GM08714 (cell line): ENCODE results near the gene NFATC3.

Experiments
- H3K4me3 ChIP-seq: fragments of 200-500 bp; sonication (Bioruptor generic); 2 replicates; pipeline ENCODE4 v1.5.1; 2014; ENCODE audit warnings: mild to moderate bottlenecking, low read length, inconsistent platforms
- ZNF274 ChIP-seq: IDR thresholded peaks from 2 replicates; pipeline ENCODE4 v1.6.1; 2012; ENCODE audit warnings: mild to moderate bottlenecking, low read depth, low read length

The NFATC3 gene

GRCh38 chr16:68267612-68268405 lies 182.6 kb downstream of the NFATC3 start:
- TF ChIP-seq ZNF274, result no peak
- no peak overlapping the region for H3K4me3 ChIP-seq

GRCh38 chr16:68269793-68270192 lies 184.6 kb downstream of the NFATC3 start:
- no peak overlapping the region for H3K4me3 ChIP-seq
- TF ChIP-seq ZNF274, result no peak

GRCh38 chr16:68270353-68270752 lies 185.2 kb downstream of the NFATC3 start:
- no peak overlapping the region for H3K4me3 ChIP-seq
- no peak for TF ChIP-seq ZNF274

GRCh38 chr16:68272507-68273209 lies 187.5 kb downstream of the NFATC3 start:
- no peak overlapping the region for H3K4me3 ChIP-seq
- no peak for TF ChIP-seq ZNF274

DNA sequence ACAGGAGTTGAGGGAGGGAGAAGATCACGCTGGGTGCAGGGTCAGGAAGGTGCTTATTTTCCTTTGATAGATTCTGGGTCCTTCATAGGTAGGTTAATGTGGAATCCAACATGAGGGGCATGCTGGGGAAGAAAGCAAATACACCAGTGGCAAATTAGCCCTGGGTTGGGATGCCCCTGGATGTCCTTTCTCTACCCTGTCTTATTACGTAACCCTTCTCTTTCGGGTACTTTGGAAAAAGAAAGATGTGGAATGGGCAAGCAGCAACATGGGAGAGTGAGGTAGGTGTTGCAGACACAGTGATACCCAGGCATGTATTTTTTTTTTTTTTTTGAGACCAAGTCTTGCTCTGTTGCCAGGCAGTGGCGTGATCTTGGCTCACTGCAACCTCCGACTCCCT lies 188.3 kb downstream of the NFATC3 start:
- TF ChIP-seq ZNF274, result no peak
- H3K4me3 ChIP-seq, result no peak overlapping the region

GRCh38 chr16:68273896-68274295 lies 188.7 kb downstream of the NFATC3 start:
- no peak overlapping the region for H3K4me3 ChIP-seq
- no peak for TF ChIP-seq ZNF274

- H3K4me3 ChIP-seq, result no peak overlapping the region
- no peak for TF ChIP-seq ZNF274
Measured at GRCh38 chr16:68274441-68274840, 189.3 kb downstream of the NFATC3 start.

GRCh38 chr16:68275611-68276191 lies 190.5 kb downstream of the NFATC3 start:
- TF ChIP-seq ZNF274, result no peak
- no peak overlapping the region; the same call in 1 of the 2 replicates for H3K4me3 ChIP-seq

- no peak for TF ChIP-seq ZNF274
- H3K4me3 ChIP-seq, result no peak overlapping the region
Measured at GRCh38 chr16:68276223-68276622, 191.1 kb downstream of the NFATC3 start.
